A673 (cell line): ENCODE data around the gene MKNK2. TPM values are rescaled to one million over a fixed set of nuclear protein-coding genes. Genes with fewer than 3 reads are reported as not detected.

Experiments
- BruUV-seq: library from RNA; stranded (reverse); fragments of 400-500 nt; replicated peaks from 2 replicates; lab custom pipeline; 2021; lab: Mats Ljungman, UMichigan
- CTCF ChIA-PET: fragments of 300-600 bp; sonication (Branson Sonifier 250); formaldehyde crosslinking; loops from one replicate; lab custom pipeline; 2022; ENCODE audit warnings: antibody characterized with exemption; lab: Charles Lee
- POLR2A ChIA-PET: fragments of 300-600 bp; sonication (Branson Sonifier 250); formaldehyde crosslinking; loops from one replicate; lab custom pipeline; 2022; ENCODE audit warnings: antibody characterized with exemption; ENCODE audit not compliant: low non-redundant PET; lab: Charles Lee
- DNase-seq: peaks from one replicate; pipeline ENCODE4 v3.0.0-alpha.2; 2015; ENCODE audit warnings: low spot score
- H3K27ac ChIP-seq: fragments of 200-600 bp; sonication (generic); 2 replicates; pipeline ENCODE4 v1.5.1; 2016; ENCODE audit warnings: mixed run types, low read depth, mild to moderate bottlenecking, mixed read lengths, antibody characterized with exemption, low read length; ENCODE audit not compliant: poor library complexity, severe bottlenecking
- H3K27me3 ChIP-seq: fragments of 200-600 bp; sonication (generic); replicated peaks from 2 replicates; pipeline ENCODE4 v1.6.1; 2017; ENCODE audit warnings: mixed run types, low read depth, mild to moderate bottlenecking, mixed read lengths, antibody characterized with exemption, low read length; ENCODE audit not compliant: insufficient read depth, poor library complexity
- H3K36me3 ChIP-seq: fragments of 200-600 bp; sonication (generic); 2 replicates; pipeline ENCODE4 v1.6.1; 2016; ENCODE audit warnings: mixed run types, mild to moderate bottlenecking, mixed read lengths, antibody characterized with exemption, low read length; ENCODE audit not compliant: insufficient read depth, poor library complexity, severe bottlenecking
- H3K4me1 ChIP-seq: fragments of 200-600 bp; sonication (generic); 2 replicates; pipeline ENCODE4 v1.6.1; 2017; ENCODE audit warnings: mixed run types, mild to moderate bottlenecking, mixed read lengths, antibody characterized with exemption, low read length; ENCODE audit not compliant: insufficient read depth, poor library complexity, severe bottlenecking
- H3K4me3 ChIP-seq: fragments of 200-600 bp; sonication (generic); 2 replicates; pipeline ENCODE4 v1.5.1; 2016; ENCODE audit warnings: low read depth, mixed run types, mild to moderate bottlenecking, mixed read lengths, low read length; ENCODE audit not compliant: poor library complexity, severe bottlenecking
- H3K9me3 ChIP-seq: fragments of 200-600 bp; sonication (generic); 2 replicates; pipeline ENCODE4 v1.6.1; 2016; ENCODE audit warnings: mixed run types, low read depth, mild to moderate bottlenecking, mixed read lengths, antibody characterized with exemption, low read length; ENCODE audit not compliant: poor library complexity, severe bottlenecking
- EZH2 ChIP-seq: fragments of 200-600 bp; sonication (generic); IDR thresholded peaks from 2 replicates; pipeline ENCODE4 v1.6.1; 2017; ENCODE audit warnings: borderline replicate concordance, low read depth, mild to moderate bottlenecking, mixed read lengths, antibody characterized with exemption, low read length; ENCODE audit not compliant: poor library complexity, severe bottlenecking
- intact Hi-C: fragments of 100-400 bp; cut with micrococcal nuclease; formaldehyde crosslinking; loops from one replicate; pipeline ENCODE4 v1.10.0; 2022; ENCODE audit not compliant: unreplicated experiment
- total RNA-seq: library from RNA; stranded (reverse); gene quantifications from 2 replicates; pipeline ENCODE4 v1.2.3, GENCODE V29; 2021
- TF ChIP-seq, protein P1 (sequence below): fragments of 300-800, 200-600 bp; sonication (generic); conservative IDR thresholded peaks from 2 replicates; pipeline ENCODE4 v1.5.1; 2017; ENCODE audit warnings: low read depth, mild to moderate bottlenecking, antibody characterized with exemption, low read length, moderate library complexity, mixed read lengths

MKNK2 gene
- total RNA-seq, 1 experiment from 2014 or later: 106 TPM

- intact Hi-C loops: no loop called here
- ChIA-PET CTCF (no interaction called here), POLR2A (no interaction called here)
- no peaks in the 10 kb centered on the region for H3K27me3 ChIP-seq
- H3K4me1 ChIP-seq: peaks cover 13% of the 10 kb centered on the region
- H3K9me3 ChIP-seq: no peaks in the 10 kb centered on the region
- no peak overlapping the region for H3K27ac ChIP-seq
- TF ChIP-seq, protein P1, sequence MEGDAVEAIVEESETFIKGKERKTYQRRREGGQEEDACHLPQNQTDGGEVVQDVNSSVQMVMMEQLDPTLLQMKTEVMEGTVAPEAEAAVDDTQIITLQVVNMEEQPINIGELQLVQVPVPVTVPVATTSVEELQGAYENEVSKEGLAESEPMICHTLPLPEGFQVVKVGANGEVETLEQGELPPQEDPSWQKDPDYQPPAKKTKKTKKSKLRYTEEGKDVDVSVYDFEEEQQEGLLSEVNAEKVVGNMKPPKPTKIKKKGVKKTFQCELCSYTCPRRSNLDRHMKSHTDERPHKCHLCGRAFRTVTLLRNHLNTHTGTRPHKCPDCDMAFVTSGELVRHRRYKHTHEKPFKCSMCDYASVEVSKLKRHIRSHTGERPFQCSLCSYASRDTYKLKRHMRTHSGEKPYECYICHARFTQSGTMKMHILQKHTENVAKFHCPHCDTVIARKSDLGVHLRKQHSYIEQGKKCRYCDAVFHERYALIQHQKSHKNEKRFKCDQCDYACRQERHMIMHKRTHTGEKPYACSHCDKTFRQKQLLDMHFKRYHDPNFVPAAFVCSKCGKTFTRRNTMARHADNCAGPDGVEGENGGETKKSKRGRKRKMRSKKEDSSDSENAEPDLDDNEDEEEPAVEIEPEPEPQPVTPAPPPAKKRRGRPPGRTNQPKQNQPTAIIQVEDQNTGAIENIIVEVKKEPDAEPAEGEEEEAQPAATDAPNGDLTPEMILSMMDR: no peak
- no peak for TF ChIP-seq EZH2
- no peak overlapping the region for H3K4me3 ChIP-seq
- BruUV-seq: no TSS peak
- DNase-seq: peak; percentile 55
- H3K36me3 ChIP-seq: peaks cover 4% of the 10 kb centered on the region
These were observed 34.1 kb upstream of the MKNK2 start for GRCh38 chr19:2084993-2085720.

- H3K9me3 ChIP-seq: no peaks in the 10 kb centered on the region
- POLR2A ChIA-PET: no interaction called here
- H3K27me3 ChIP-seq: no peaks in the 10 kb centered on the region
- CTCF ChIA-PET: no interaction called here
- no peaks in the 10 kb centered on the region for H3K4me1 ChIP-seq
- H3K27ac ChIP-seq: no peak overlapping the region
- intact Hi-C loops: no loop called here
- TF ChIP-seq, protein P1: no peak
- no peak for TF ChIP-seq EZH2
- no peak for DNase-seq
- H3K4me3 ChIP-seq: no peak overlapping the region
- H3K36me3 ChIP-seq: peaks cover 11% of the 10 kb centered on the region
- no TSS peak for BruUV-seq
These were observed 32.3 kb upstream of the MKNK2 start for GRCh38 chr19:2083174-2083854.

GRCh38 chr19:2081873-2082810 lies 31.1 kb upstream of the MKNK2 start:
- no peak for TF ChIP-seq EZH2
- TF ChIP-seq, protein P1: no peak
- ChIA-PET POLR2A (no interaction called here), CTCF (no interaction called here)
- intact Hi-C loops: no loop called here
- Histone ChIP-seq H3K4me3 (no peak overlapping the region), H3K4me1 (no peaks in the 10 kb centered on the region), H3K27me3 (no peaks in the 10 kb centered on the region), H3K9me3 (no peaks in the 10 kb centered on the region), H3K27ac (no peak overlapping the region), H3K36me3 (peaks cover 16% of the 10 kb centered on the region)
- no TSS peak for BruUV-seq
- DNase-seq: no peak
